Measurements from ENCODE around the gene ATP2C1. TPM values are rescaled to one million over a fixed set of nuclear protein-coding genes. Genes with fewer than 3 reads are reported as not detected.

ATP2C1 gene
- total and polyA plus RNA-seq, 2 of the 4 experiments (the other 2 are of a cell fraction) = 41.4 to 50.2 TPM

GRCh38 chr3:130904491-130904890 is 10.6 kb downstream of the ATP2C1 start:
- Histone ChIP-seq H3K23ac (ENCODE audit: low read depth, low read length) (no peak overlapping the region), H3K79me1 (ENCODE audit: low read depth in 1 of 2, low read length in 2 of 2) (peaks cover 8 to 59% of the 10 kb centered on the region in 2 experiments; a peak in 3 of 4 replicates), H2BK15ac (ENCODE audit: low read depth, low read length) (no peak overlapping the region), H3K9ac (ENCODE audit: low read depth, low read length) (no peak overlapping the region), H4K20me1 (ENCODE audit: insufficient read depth, low read length) (peaks cover 31% of the 10 kb centered on the region), H3K27me3 (ENCODE audit: control insufficient read depth, insufficient read depth, low read length) (no peaks in the 10 kb centered on the region), H3K14ac (replicated peaks; ENCODE audit: low read depth, low read length) (no peak overlapping the region), H3K4ac (ENCODE audit: low read depth, low read length) (no peak overlapping the region), H2AK9ac (replicated peaks; ENCODE audit: low read depth, low read length, poor library complexity) (no peak overlapping the region), H3K9me1 (ENCODE audit: insufficient read depth, low read length) (peaks cover 7% of the 10 kb centered on the region; the same call in 1 of the 2 replicates), H3K9me3 (ENCODE audit: control insufficient read depth, insufficient read depth, low read length) (no peaks in the 10 kb centered on the region), H4K5ac (ENCODE audit: low read depth, low read length) (no peak overlapping the region), H3K4me1 (ENCODE audit: control insufficient read depth, insufficient read depth, low read length) (peaks cover 3% of the 10 kb centered on the region), H3K27ac (ENCODE audit: insufficient read depth, low read length) (no peak overlapping the region), H3K36me3 (ENCODE audit: control insufficient read depth, insufficient read depth, low read length) (no peaks in the 10 kb centered on the region), H3K4me2 (ENCODE audit: low read depth, low read length) (no peak overlapping the region), H2AK5ac (ENCODE audit: low read depth, low read length) (no peak overlapping the region), H3K18ac (ENCODE audit: low read depth, low read length) (no peak overlapping the region), H2AFZ (replicated peaks; ENCODE audit: low read length, poor library complexity) (no peak overlapping the region), H4K8ac (ENCODE audit: low read depth in 2 of 2, low read length in 2 of 2) (no peak overlapping the region), H2BK120ac (ENCODE audit: low read depth, low read length) (no peak overlapping the region), H2BK5ac (ENCODE audit: low read depth, low read length, poor library complexity, severe bottlenecking) (no peak overlapping the region), H2BK20ac (ENCODE audit: low read depth, low read length) (no peak overlapping the region), H4K91ac (ENCODE audit: insufficient read depth, low read depth, low read length) (no peak overlapping the region), H3K56ac (ENCODE audit: extremely low read depth, insufficient read depth, low read length) (no peak overlapping the region), H3K4me3 (ENCODE audit: insufficient read depth, low read depth, low read length) (no peak overlapping the region)
- no peak for ATAC-seq (ENCODE audit: low read depth)
- no peak for TF ChIP-seq USF2 (IDR thresholded peaks at IDR 0.05; ENCODE audit: low read depth, low read length)
- no peak for TF ChIP-seq RAD21 (IDR thresholded peaks at IDR 0.05; ENCODE audit: low read length)
- no peak for TF ChIP-seq RCOR1 (IDR thresholded peaks at IDR 0.05; ENCODE audit: insufficient replicate concordance, low read length)
- TF ChIP-seq CEBPB (IDR thresholded peaks at IDR 0.05; ENCODE audit: low read depth, low read length) = no peak
- no peak for TF ChIP-seq SMC3 (IDR thresholded peaks at IDR 0.05; ENCODE audit: low read depth, low read length)
- no peak for TF ChIP-seq BHLHE40 (IDR thresholded peaks at IDR 0.05; ENCODE audit: low read depth, low read length)
- no peak for TF ChIP-seq CTCF (conservative IDR thresholded peaks at IDR 0.05; ENCODE audit: low read depth, low read length)
- TF ChIP-seq FOS (IDR thresholded peaks at IDR 0.05; ENCODE audit: low read depth, low read length) = no peak
- TF ChIP-seq MXI1 (IDR thresholded peaks at IDR 0.05; ENCODE audit: borderline replicate concordance, low read depth, low read length) = no peak
- no peak for TF ChIP-seq POLR2A (IDR thresholded peaks at IDR 0.05; ENCODE audit: low read depth, low read length)
- no peak for TF ChIP-seq RFX5 (IDR thresholded peaks at IDR 0.05; ENCODE audit: low read depth, low read length)
- TF ChIP-seq CHD1 (IDR thresholded peaks at IDR 0.05; ENCODE audit: low read depth, low read length) = no peak
- WGBS, 2 experiments (ENCODE audit: extremely low coverage in 2 of 2, insufficient read length in 1 of 2) = no CpG with 5 or more reads among the region's 1 CpG
- in situ Hi-C loops (cut with MboI; ENCODE audit: low sequenced_read_pairs) = no loop called here
- no TSS peak for BruUV-seq (replicated peaks)
- dilution Hi-C loops (cut with HindIII; ENCODE audit: low sequenced_read_pairs, unreplicated experiment) = no loop called here
- intact Hi-C loops (cut with micrococcal nuclease) = loop anchor here (5.0 kb wide), 1 partner anchor 48 kb away; no protein-coding TSS in a partner anchor
- ChIA-PET POLR2A (ENCODE audit: unreplicated experiment) (no interaction called here), CTCF (no interaction called here)
- DNase-seq = no peak

All from IMR-90 (cell line).